Keratinocyte (primary cell): ENCODE results near the gene SOCS4. TPM values are rescaled to one million over a fixed set of nuclear protein-coding genes. Genes with fewer than 3 reads are reported as not detected.
A peak's percentile ranks its signal among the peaks of the same experiment; 100 is the strongest.

ENCODE experiments used
- DNase-seq: peaks from one replicate; pipeline ENCODE4 v3.0.0-alpha.2; 2011; ENCODE audit warnings: low read depth, missing footprints, low spot score
- FAIRE-seq: peaks from 2 replicates; lab custom pipeline; 2011; peaks lifted over from hg19 to GRCh38; lab: Jason Lieb, UNC
- H2AFZ ChIP-seq: 2 replicates; pipeline ENCODE4 v1.6.0; 2012; ENCODE audit warnings: low read length, control low read depth, inconsistent platforms; ENCODE audit not compliant: control insufficient read depth
- H3K27ac ChIP-seq: 2 replicates; pipeline ENCODE4 v1.5.1; 2011; ENCODE audit warnings: low read length; ENCODE audit not compliant: control insufficient read depth, insufficient read depth
- H3K27me3 ChIP-seq: 3 replicates; pipeline ENCODE4 v1.6.0; 2011; ENCODE audit warnings: low read length; ENCODE audit not compliant: control insufficient read depth, insufficient read depth; ENCODE audit errors: extremely low read depth
- H3K36me3 ChIP-seq, 2 experiments: 2 replicates in 1 of 2; 3 replicates in 1 of 2; pipeline ENCODE4 v1.5.1; 2011; ENCODE audit warnings: low read length in 2 of 2, mild to moderate bottlenecking in 1 of 2; ENCODE audit not compliant: control insufficient read depth in 2 of 2, insufficient read depth in 2 of 2; ENCODE audit errors: extremely low read depth in 1 of 2
- H3K4me1 ChIP-seq: 3 replicates; pipeline ENCODE4 v1.5.1; 2011; ENCODE audit warnings: low read length; ENCODE audit not compliant: control insufficient read depth, insufficient read depth; ENCODE audit errors: extremely low read depth
- H3K4me2 ChIP-seq: 3 replicates; pipeline ENCODE4 v1.6.0; 2011; ENCODE audit warnings: low read depth, low read length; ENCODE audit not compliant: control insufficient read depth, insufficient read depth; ENCODE audit errors: extremely low read depth
- H3K4me3 ChIP-seq, 3 experiments: fragments of 200-600 bp in 1 of 3; sonication (generic) in 1 of 3; 2 replicates in 2 of 3; 3 replicates in 1 of 3; pipeline ENCODE4 v1.5.1; 2011 to 2016; ENCODE audit warnings: low read length in 3 of 3, mild to moderate bottlenecking in 3 of 3, control low read depth in 2 of 3, inconsistent platforms in 1 of 3, low read depth in 1 of 3, mixed read lengths in 1 of 3, mixed run types in 1 of 3, moderate library complexity in 1 of 3; ENCODE audit not compliant: control insufficient read depth in 2 of 3, insufficient read depth in 2 of 3; ENCODE audit errors: extremely low read depth in 1 of 3
- H3K79me2 ChIP-seq: 2 replicates; pipeline ENCODE4 v1.6.0; 2012; ENCODE audit warnings: low read length; ENCODE audit not compliant: control insufficient read depth, insufficient read depth
- H3K9ac ChIP-seq: 3 replicates; pipeline ENCODE4 v1.6.0; 2011; ENCODE audit warnings: low read length; ENCODE audit not compliant: control insufficient read depth, insufficient read depth; ENCODE audit errors: extremely low read depth
- H3K9me1 ChIP-seq: 3 replicates; pipeline ENCODE4 v1.6.0; 2011; ENCODE audit warnings: low read length; ENCODE audit not compliant: control insufficient read depth, insufficient read depth; ENCODE audit errors: extremely low read depth
- H3K9me3 ChIP-seq: 2 replicates; pipeline ENCODE4 v1.5.1; 2012; ENCODE audit warnings: low read depth, low read length; ENCODE audit not compliant: control insufficient read depth
- H4K20me1 ChIP-seq: 3 replicates; pipeline ENCODE4 v1.6.0; 2011; ENCODE audit warnings: low read length; ENCODE audit not compliant: control insufficient read depth, insufficient read depth; ENCODE audit errors: extremely low read depth
- EZH2 ChIP-seq: IDR thresholded peaks from one replicate; pipeline ENCODE4 v1.6.1; 2012; ENCODE audit warnings: inconsistent platforms, mild to moderate bottlenecking, low read length, moderate library complexity
- dilution Hi-C: fragments of 300-500 bp; cut with MboI; formaldehyde crosslinking; loops from one replicate; pipeline ENCODE4 v1.7.0; 2020; ENCODE audit warnings: low sequenced_read_pairs; ENCODE audit not compliant: extremely low pct_ligation_motif_present
- polyA plus RNA-seq, 5 experiments: library from polyadenylated mRNA; depleted of rRNA in 3 of 5; stranded (reverse) in 3 of 5; stranded (forward) in 1 of 5; unstranded in 1 of 5; fragments of >200 nt; gene quantifications; 1 replicate in 1 of 5; 2 replicates in 3 of 5; 3 replicates in 1 of 5; pipeline versions ENCODE4 v1.2.1 to v1.2.3, GENCODE V29; 2011 to 2012; ENCODE audit warnings: missing spikeins in 2 of 5, low read depth in 1 of 5, low replicate concordance in 1 of 5
- TF ChIP-seq, protein P1 (sequence below), 3 experiments: IDR thresholded peaks in 1 of 3; conservative IDR thresholded peaks in 1 of 3; optimal IDR thresholded peaks in 1 of 3; 2 replicates in 2 of 3; 3 replicates in 1 of 3; pipeline versions ENCODE3 to v1.5.1; 2011; ENCODE audit warnings: low read length in 3 of 3, mild to moderate bottlenecking in 3 of 3, moderate library complexity in 2 of 3, control low read depth in 1 of 3, inconsistent platforms in 1 of 3; ENCODE audit not compliant: insufficient read depth in 2 of 3; ENCODE audit errors: extremely low read depth in 1 of 3

SOCS4 gene
- polyA plus RNA-seq, 1 donor (not counting 4 experiments of a cell fraction or from before 2014, with no cell fraction given), result 14.1 TPM

GRCh38 chr14:55048900-55049436, 21.9 kb downstream of the SOCS4 start:
- no peak overlapping the region for H3K9ac ChIP-seq
- dilution Hi-C loops, result no loop called here

GRCh38 chr14:55051165-55051422, 24.1 kb downstream of the SOCS4 start:
- H3K9ac ChIP-seq, result peak overlapping the region; percentile 100
- peaks cover 5% of the 10 kb centered on the region for H4K20me1 ChIP-seq
- peak overlapping the region; percentile 20 to 100 (median 97) for H3K4me3 ChIP-seq
- dilution Hi-C loops, result no loop called here
- no peaks in the 10 kb centered on the region for H3K9me3 ChIP-seq
- H2AFZ ChIP-seq, result peak overlapping the region; percentile 89
- H3K27ac ChIP-seq, result peak overlapping the region; percentile 99
- H3K4me1 ChIP-seq, result peaks cover 18% of the 10 kb centered on the region
- FAIRE-seq, result peak; percentile 65
- H3K4me2 ChIP-seq, result peak overlapping the region; percentile 79
- no peaks in the 10 kb centered on the region for H3K27me3 ChIP-seq
- peaks cover 0 to 12% of the 10 kb centered on the region in 2 experiments for H3K36me3 ChIP-seq
- peaks cover 45% of the 10 kb centered on the region for H3K79me2 ChIP-seq
- no peak for TF ChIP-seq EZH2
- TF ChIP-seq, protein P1, sequence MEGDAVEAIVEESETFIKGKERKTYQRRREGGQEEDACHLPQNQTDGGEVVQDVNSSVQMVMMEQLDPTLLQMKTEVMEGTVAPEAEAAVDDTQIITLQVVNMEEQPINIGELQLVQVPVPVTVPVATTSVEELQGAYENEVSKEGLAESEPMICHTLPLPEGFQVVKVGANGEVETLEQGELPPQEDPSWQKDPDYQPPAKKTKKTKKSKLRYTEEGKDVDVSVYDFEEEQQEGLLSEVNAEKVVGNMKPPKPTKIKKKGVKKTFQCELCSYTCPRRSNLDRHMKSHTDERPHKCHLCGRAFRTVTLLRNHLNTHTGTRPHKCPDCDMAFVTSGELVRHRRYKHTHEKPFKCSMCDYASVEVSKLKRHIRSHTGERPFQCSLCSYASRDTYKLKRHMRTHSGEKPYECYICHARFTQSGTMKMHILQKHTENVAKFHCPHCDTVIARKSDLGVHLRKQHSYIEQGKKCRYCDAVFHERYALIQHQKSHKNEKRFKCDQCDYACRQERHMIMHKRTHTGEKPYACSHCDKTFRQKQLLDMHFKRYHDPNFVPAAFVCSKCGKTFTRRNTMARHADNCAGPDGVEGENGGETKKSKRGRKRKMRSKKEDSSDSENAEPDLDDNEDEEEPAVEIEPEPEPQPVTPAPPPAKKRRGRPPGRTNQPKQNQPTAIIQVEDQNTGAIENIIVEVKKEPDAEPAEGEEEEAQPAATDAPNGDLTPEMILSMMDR (optimal IDR thresholded peaks at IDR 0.05 in 1 of 3, IDR thresholded peaks at IDR 0.05 in 1 of 3, conservative IDR thresholded peaks at IDR 0.05 in 1 of 3; ENCODE audit: extremely low read depth in 1 of 3, insufficient read depth in 2 of 3, low read length in 3 of 3), result no peak
- no peaks in the 10 kb centered on the region for H3K9me1 ChIP-seq
- DNase-seq, result no peak

More at GRCh38 chr14:55048900-55049436, 21.9 kb downstream of the SOCS4 start:
- no peak for TF ChIP-seq EZH2
- TF ChIP-seq, protein P1 (optimal IDR thresholded peaks at IDR 0.05 in 1 of 3, IDR thresholded peaks at IDR 0.05 in 1 of 3, conservative IDR thresholded peaks at IDR 0.05 in 1 of 3; ENCODE audit: extremely low read depth in 1 of 3, insufficient read depth in 2 of 3, low read length in 3 of 3), result no peak
- H2AFZ ChIP-seq, result no peak overlapping the region
- no peaks in the 10 kb centered on the region for H3K9me1 ChIP-seq
- peaks cover 18% of the 10 kb centered on the region for H3K4me1 ChIP-seq
- H3K27ac ChIP-seq, result no peak overlapping the region
- peaks cover 2 to 5% of the 10 kb centered on the region in 2 experiments for H3K36me3 ChIP-seq
- no peak overlapping the region for H3K4me2 ChIP-seq
- no peaks in the 10 kb centered on the region for H3K9me3 ChIP-seq
- no peaks in the 10 kb centered on the region for H3K27me3 ChIP-seq
- H3K79me2 ChIP-seq, result peaks cover 25% of the 10 kb centered on the region
- H3K4me3 ChIP-seq, result no peak overlapping the region
- peaks cover 3% of the 10 kb centered on the region for H4K20me1 ChIP-seq
- FAIRE-seq (no peak), DNase-seq (no peak)
